Gastrocnemius medialis (tissue), 4 donors: Measurements from ENCODE around the gene MDH1.

Experiments used
- POLR2A ChIP-seq, 2 donors: fragments of 450-650 bp; IDR thresholded peaks; one replicate each; pipeline ENCODE4 v1.6.1; 2017; ENCODE audit warnings: antibody characterized with exemption in 2 of 2, mild to moderate bottlenecking in 2 of 2, moderate library complexity in 2 of 2
- TF ChIP-seq, protein P1 (sequence below), 5 experiments: fragments of 450-650 bp in 3 of 5; fragments of 200-600 bp in 2 of 5; sonication (generic) in 2 of 5; IDR thresholded peaks in 4 of 5; conservative IDR thresholded peaks in 1 of 5; 1 replicate in 4 of 5; 2 replicates in 1 of 5; pipeline ENCODE4 v1.5.1; 2016 to 2019; ENCODE audit warnings: antibody characterized with exemption in 5 of 5, mild to moderate bottlenecking in 3 of 5, moderate library complexity in 3 of 5

DNA sequence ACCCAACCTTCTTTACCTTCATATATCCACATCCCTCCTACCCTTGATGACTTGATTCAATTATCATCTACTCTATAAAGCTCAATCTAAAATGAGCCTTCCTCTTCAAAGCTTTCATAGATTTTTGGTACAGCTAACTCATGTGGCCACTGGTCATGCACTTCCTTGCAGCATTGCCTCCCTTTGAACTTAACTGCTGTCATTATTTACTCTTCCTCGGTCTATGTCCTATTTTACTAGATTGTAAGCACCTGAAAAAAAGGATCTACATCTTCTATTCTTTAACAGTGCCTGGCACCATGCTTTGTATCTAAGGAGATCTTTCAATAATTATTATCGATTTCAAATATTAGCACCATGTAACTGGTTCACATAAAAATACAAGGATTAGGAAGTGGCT is 30.6 kb downstream of the MDH1 start:
- TF ChIP-seq, protein P1, sequence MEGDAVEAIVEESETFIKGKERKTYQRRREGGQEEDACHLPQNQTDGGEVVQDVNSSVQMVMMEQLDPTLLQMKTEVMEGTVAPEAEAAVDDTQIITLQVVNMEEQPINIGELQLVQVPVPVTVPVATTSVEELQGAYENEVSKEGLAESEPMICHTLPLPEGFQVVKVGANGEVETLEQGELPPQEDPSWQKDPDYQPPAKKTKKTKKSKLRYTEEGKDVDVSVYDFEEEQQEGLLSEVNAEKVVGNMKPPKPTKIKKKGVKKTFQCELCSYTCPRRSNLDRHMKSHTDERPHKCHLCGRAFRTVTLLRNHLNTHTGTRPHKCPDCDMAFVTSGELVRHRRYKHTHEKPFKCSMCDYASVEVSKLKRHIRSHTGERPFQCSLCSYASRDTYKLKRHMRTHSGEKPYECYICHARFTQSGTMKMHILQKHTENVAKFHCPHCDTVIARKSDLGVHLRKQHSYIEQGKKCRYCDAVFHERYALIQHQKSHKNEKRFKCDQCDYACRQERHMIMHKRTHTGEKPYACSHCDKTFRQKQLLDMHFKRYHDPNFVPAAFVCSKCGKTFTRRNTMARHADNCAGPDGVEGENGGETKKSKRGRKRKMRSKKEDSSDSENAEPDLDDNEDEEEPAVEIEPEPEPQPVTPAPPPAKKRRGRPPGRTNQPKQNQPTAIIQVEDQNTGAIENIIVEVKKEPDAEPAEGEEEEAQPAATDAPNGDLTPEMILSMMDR (IDR thresholded peaks at IDR 0.05 in 4 of 5, conservative IDR thresholded peaks at IDR 0.05 in 1 of 5): no peak
- TF ChIP-seq POLR2A (IDR thresholded peaks at IDR 0.05): no peak
